ENCODE data around the gene PRR5.

The PRR5 gene

GRCh38 chr22:44724416-44724815 is 22.4 kb downstream of the PRR5 start:
- H3K4me3 ChIP-seq (ENCODE audit: low read depth, low read length) = no peak overlapping the region
- TF ChIP-seq CTCF (IDR thresholded peaks at IDR 0.05; ENCODE audit: insufficient read depth, low read depth, low read length, missing control alignments) = no peak
- DNase-seq (ENCODE audit: low read depth) = no peak

DNA sequence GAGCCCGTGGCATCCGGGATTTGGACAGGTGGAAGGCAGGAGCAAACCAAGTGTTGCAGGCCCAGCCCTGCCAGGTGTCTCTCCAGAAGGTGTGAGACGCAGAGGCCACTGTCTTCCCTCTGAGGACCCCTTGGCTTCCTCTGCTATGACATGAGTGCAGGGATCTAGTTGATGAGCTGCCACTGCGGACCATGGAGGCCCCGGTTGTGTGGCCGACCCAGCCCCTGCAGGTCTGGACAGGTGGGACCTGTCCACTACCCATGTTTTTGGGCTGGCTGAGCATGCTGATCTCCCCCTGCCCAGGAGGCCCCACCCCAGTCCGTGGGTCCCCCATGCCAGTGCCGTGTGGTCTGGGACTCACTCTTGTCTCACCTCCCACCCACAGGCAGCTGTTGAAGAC is 22.9 kb downstream of the PRR5 start:
- H3K4me3 ChIP-seq (ENCODE audit: low read depth, low read length) = no peak overlapping the region
- no peak for DNase-seq (ENCODE audit: low read depth)
- no peak for TF ChIP-seq CTCF (IDR thresholded peaks at IDR 0.05; ENCODE audit: insufficient read depth, low read depth, low read length, missing control alignments)

DNA sequence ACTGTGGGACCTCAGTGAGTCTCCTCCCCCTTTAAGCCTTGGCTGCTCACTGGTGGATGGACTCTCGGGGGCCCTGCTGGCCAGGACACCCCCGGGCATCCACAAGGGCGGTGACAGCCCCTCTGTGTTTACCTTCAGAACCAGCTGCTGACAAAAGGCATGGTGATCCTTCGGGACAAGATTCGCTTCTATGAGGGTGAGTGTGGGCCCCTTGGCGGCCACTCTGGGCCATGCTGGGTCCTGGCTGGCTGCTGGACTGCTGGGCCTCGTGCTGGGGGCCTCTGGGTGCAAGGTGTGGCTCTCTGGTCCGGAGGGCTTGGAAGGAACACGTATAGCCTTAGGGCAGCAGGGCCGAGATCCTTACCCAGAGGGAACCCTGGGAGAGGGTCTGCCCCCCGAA is 24.4 kb downstream of the PRR5 start:
- no peak for TF ChIP-seq CTCF (IDR thresholded peaks at IDR 0.05; ENCODE audit: insufficient read depth, low read depth, low read length, missing control alignments)
- no peak for DNase-seq (ENCODE audit: low read depth)

DNA sequence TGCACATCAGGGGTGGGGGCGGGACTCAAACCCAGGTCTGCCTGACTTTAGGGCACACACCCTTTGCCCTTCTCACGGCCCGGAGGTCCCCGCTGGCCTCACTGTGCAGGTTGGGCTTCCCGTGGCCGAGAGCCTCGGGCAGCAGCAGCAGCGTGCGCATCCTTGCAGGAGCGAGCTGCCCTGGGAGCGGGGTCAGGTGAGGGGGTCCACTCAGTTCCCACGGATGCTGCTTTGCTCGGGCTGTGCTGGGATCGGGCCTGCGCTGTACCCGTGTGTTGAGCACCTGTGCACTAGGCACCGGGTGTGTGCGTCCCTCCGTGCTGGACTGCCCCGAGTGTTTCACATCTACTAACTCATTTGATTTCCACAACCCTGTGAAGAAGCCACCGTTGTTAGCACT is 25.1 kb downstream of the PRR5 start:
- no peak for TF ChIP-seq CTCF (IDR thresholded peaks at IDR 0.05; ENCODE audit: insufficient read depth, low read depth, low read length, missing control alignments)
- no peak overlapping the region for H3K4me3 ChIP-seq (ENCODE audit: low read depth, low read length)
- no peak for DNase-seq (ENCODE audit: low read depth)

More for the DNA sequence above, 24.4 kb downstream of the PRR5 start:
- H3K4me3 ChIP-seq (ENCODE audit: low read depth, low read length) = no peak overlapping the region

GRCh38 chr22:44727709-44728108 is 25.7 kb downstream of the PRR5 start:
- TF ChIP-seq CTCF (IDR thresholded peaks at IDR 0.05; ENCODE audit: insufficient read depth, low read depth, low read length, missing control alignments) = no peak
- H3K4me3 ChIP-seq (ENCODE audit: low read depth, low read length) = no peak overlapping the region
- DNase-seq (ENCODE audit: low read depth) = no peak

GRCh38 chr22:44728761-44729324 is 26.8 kb downstream of the PRR5 start:
- H3K4me3 ChIP-seq (ENCODE audit: low read depth, low read length) = no peak overlapping the region
- DNase-seq (ENCODE audit: low read depth) = no peak
- TF ChIP-seq CTCF (IDR thresholded peaks at IDR 0.05; ENCODE audit: insufficient read depth, low read depth, low read length, missing control alignments) = no peak

DNA sequence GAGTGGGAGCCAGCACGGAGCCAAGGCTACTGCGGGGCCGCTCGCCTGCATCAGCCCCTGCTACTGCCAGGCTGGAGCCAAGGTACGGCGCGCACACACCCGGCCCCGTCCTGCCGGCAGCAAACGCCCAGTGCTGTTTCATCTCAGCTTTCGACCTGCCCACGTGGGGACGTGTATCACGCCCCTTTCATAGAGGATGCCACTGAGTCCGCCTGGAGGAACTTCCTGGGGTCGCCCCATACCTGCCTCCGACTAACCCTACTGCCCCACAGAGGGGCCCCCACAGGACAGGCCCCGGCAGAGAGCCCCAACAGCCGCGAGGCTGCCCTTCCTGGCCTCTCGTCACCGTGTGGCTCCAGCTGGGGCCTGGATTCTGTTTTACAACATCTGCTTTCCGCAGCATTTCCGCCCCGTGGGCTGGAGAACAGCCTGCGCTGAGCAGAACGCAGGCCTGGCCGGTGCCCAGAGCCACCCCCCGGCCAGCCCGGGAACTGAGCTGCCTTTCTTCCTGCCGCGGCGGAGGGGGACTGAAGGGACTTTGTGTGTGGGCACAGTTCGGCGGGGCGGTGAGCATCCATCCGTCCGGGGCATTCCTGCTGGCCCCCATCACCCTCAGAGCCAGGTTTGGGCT is 27.5 kb downstream of the PRR5 start:
- no peak overlapping the region for H3K4me3 ChIP-seq (ENCODE audit: low read depth, low read length)
- DNase-seq (ENCODE audit: low read depth) = peak; percentile 24
- peak; percentile 2 for TF ChIP-seq CTCF (IDR thresholded peaks at IDR 0.05; ENCODE audit: insufficient read depth, low read depth, low read length, missing control alignments)

Data from GM12865 (cell line).